HepG2 (cell line): ENCODE measurements around the gene GJB2. TPM values are rescaled to one million over a fixed set of nuclear protein-coding genes. Genes with fewer than 3 reads are reported as not detected.

Experiments
- ATAC-seq: fragments of 200-7000 bp; cut with Tn5 transposase; 3 replicates; pipeline ENCODE4 v1.9.1; 2020; ENCODE audit warnings: mild to moderate bottlenecking, moderate library complexity
- BruUV-seq: library from RNA; stranded (reverse); fragments of 400-500 nt; replicated peaks from 2 replicates; lab custom pipeline; 2021; lab: Mats Ljungman, UMichigan
- CTCF ChIA-PET: fragments of 300-600 bp; formaldehyde crosslinking; extraction: SDS; loops from one replicate; lab custom pipeline; 2021; ENCODE audit warnings: low total read pairs, inconsistent platforms, low intra/inter-chr PET ratio; lab: Yijun Ruan, JAX
- POLR2A ChIA-PET: fragments of 350-600 bp; sonication (Branson Sonifier 250); formaldehyde crosslinking; loops from one replicate; lab custom pipeline; 2020; ENCODE audit warnings: antibody characterized with exemption, inconsistent platforms; lab: Yijun Ruan, JAX
- DNase-seq: peaks from one replicate; pipeline ENCODE4 v3.0.0-alpha.2; 2015; ENCODE audit warnings: low spot score
- FAIRE-seq: peaks from 3 replicates; lab custom pipeline; 2011; peaks lifted over from hg19 to GRCh38; lab: Jason Lieb, UNC
- H2AFZ ChIP-seq: one replicate; pipeline ENCODE4 v1.6.1; 2011; ENCODE audit warnings: low read length, inconsistent platforms
- H3K27ac ChIP-seq: fragments of 300-600 bp; 3 replicates; pipeline ENCODE4 v1.8.0; 2011; ENCODE audit warnings: mixed run types, mild to moderate bottlenecking, mixed read lengths, low read length, inconsistent platforms; ENCODE audit not compliant: insufficient read depth; ENCODE audit errors: extremely low read length
- H3K27me3 ChIP-seq, 2 experiments: fragments of 200-600 bp in 1 of 2; 2 replicates in 1 of 2; 3 replicates in 1 of 2; pipeline versions ENCODE4 v1.6.0 to v1.8.0; 2011; ENCODE audit warnings: low read length in 2 of 2, mild to moderate bottlenecking in 2 of 2, moderate library complexity in 2 of 2, inconsistent platforms in 1 of 2; ENCODE audit not compliant: insufficient read depth in 2 of 2, control insufficient read depth in 1 of 2
- H3K36me3 ChIP-seq, 2 experiments: fragments of 200-600 bp in 1 of 2; replicated peaks in 1 of 2; 2 replicates in 1 of 2; 3 replicates in 1 of 2; pipeline versions ENCODE4 v1.5.1 to v1.8.0; 2011; ENCODE audit warnings: low read length in 2 of 2, inconsistent platforms in 1 of 2; ENCODE audit not compliant: insufficient read depth in 2 of 2, control insufficient read depth in 1 of 2
- H3K4me1 ChIP-seq: 2 replicates; pipeline ENCODE4 v1.5.1; 2012; ENCODE audit warnings: low read length, inconsistent platforms; ENCODE audit not compliant: insufficient read depth
- H3K4me2 ChIP-seq: 2 replicates; pipeline ENCODE4 v1.6.0; 2011; ENCODE audit warnings: low read depth, low read length, inconsistent platforms
- H3K4me3 ChIP-seq, 3 experiments: fragments of 200-600 bp in 1 of 3; sonication (generic), shearing (Covaris generic) in 1 of 3; replicated peaks in 1 of 3; 2 replicates each; pipeline ENCODE4 v1.5.1; 2011 to 2016; ENCODE audit warnings: low read length in 3 of 3, inconsistent platforms in 2 of 3, low read depth in 2 of 3, mild to moderate bottlenecking in 2 of 3, control low read depth in 1 of 3, mixed read lengths in 1 of 3; ENCODE audit not compliant: insufficient read depth in 1 of 3
- H3K79me2 ChIP-seq: one replicate; pipeline ENCODE4 v1.6.1; 2011; ENCODE audit warnings: low read length, inconsistent platforms; ENCODE audit not compliant: insufficient read depth
- H3K9ac ChIP-seq: 2 replicates; pipeline ENCODE4 v1.6.0; 2011; ENCODE audit warnings: mild to moderate bottlenecking, low read depth, low read length, inconsistent platforms; ENCODE audit not compliant: insufficient read depth
- H3K9me3 ChIP-seq: 2 replicates; pipeline ENCODE4 v1.5.1; 2012; ENCODE audit warnings: mild to moderate bottlenecking, low read length
- H4K20me1 ChIP-seq: 2 replicates; pipeline ENCODE4 v1.6.0; 2011; ENCODE audit warnings: inconsistent platforms, mild to moderate bottlenecking, low read length, moderate library complexity; ENCODE audit not compliant: insufficient read depth
- CBX1 ChIP-seq: IDR thresholded peaks from one replicate; pipeline ENCODE4 v1.6.1; 2016; ENCODE audit warnings: antibody characterized with exemption, low read depth
- CEBPG ChIP-seq: IDR thresholded peaks from 2 replicates; pipeline ENCODE4 v1.6.1; 2016
- EP300 ChIP-seq, 3 experiments: sonication (generic) in 1 of 3; formaldehyde crosslinking in 1 of 3; IDR thresholded peaks; 2 replicates each; pipeline versions ENCODE4 v1.5.1 to v1.6.1; 2011 to 2020; ENCODE audit warnings: low read depth in 2 of 3, low read length in 2 of 3, borderline replicate concordance in 1 of 3, improper control_type of control experiment in 1 of 3, mild to moderate bottlenecking in 1 of 3, missing genetic modification reagents in 1 of 3, moderate library complexity in 1 of 3
- KDM3A ChIP-seq: IDR thresholded peaks from 2 replicates; pipeline ENCODE4 v1.6.1; 2018; ENCODE audit warnings: low read depth, missing compliant biosample characterization
- KIAA2018 ChIP-seq: sonication (generic); formaldehyde crosslinking; IDR thresholded peaks from 2 replicates; pipeline ENCODE4 v1.5.0; 2020; ENCODE audit warnings: mild to moderate bottlenecking, missing genetic modification reagents, borderline replicate concordance
- MTF2 ChIP-seq: sonication (generic); formaldehyde crosslinking; IDR thresholded peaks from 2 replicates; pipeline ENCODE4 v1.5.0; 2020; ENCODE audit warnings: missing genetic modification reagents, borderline replicate concordance
- MXD4 ChIP-seq: IDR thresholded peaks from 2 replicates; pipeline ENCODE4 v1.6.1; 2016; ENCODE audit warnings: mild to moderate bottlenecking, missing biosample characterization, missing genetic modification reagents
- NCOA1 ChIP-seq: sonication (generic); formaldehyde crosslinking; IDR thresholded peaks from 2 replicates; pipeline ENCODE4 v1.9.0; 2021; ENCODE audit warnings: missing genetic modification reagents
- NCOA5 ChIP-seq: sonication (generic); formaldehyde crosslinking; IDR thresholded peaks from 2 replicates; pipeline ENCODE4 v1.4.0; 2020; ENCODE audit warnings: missing genetic modification reagents
- NR3C1 ChIP-seq: sonication (generic); formaldehyde crosslinking; IDR thresholded peaks from 2 replicates; pipeline ENCODE4 v1.4.0; 2020; ENCODE audit warnings: missing genetic modification reagents
- SYNCRIP ChIP-seq: fragments of 200-400 bp; formaldehyde crosslinking; IDR thresholded peaks from 2 replicates; pipeline ENCODE4 v1.6.1; 2018; ENCODE audit warnings: mild to moderate bottlenecking, low read depth, low read length; ENCODE audit not compliant: insufficient read depth
- ZBTB42 ChIP-seq: sonication (generic); formaldehyde crosslinking; IDR thresholded peaks from 2 replicates; pipeline ENCODE4 v1.5.0; 2020; ENCODE audit warnings: mild to moderate bottlenecking, missing genetic modification reagents
- ZBTB43 ChIP-seq: sonication (generic); formaldehyde crosslinking; conservative IDR thresholded peaks from 2 replicates; pipeline ENCODE4 v1.4.0; 2020; ENCODE audit warnings: missing genetic modification reagents
- ZNF530 ChIP-seq: sonication (generic); formaldehyde crosslinking; IDR thresholded peaks from 2 replicates; pipeline ENCODE4 v1.5.0; 2020; ENCODE audit warnings: low read depth, mild to moderate bottlenecking, missing genetic modification reagents
- ZNF569 ChIP-seq: sonication (generic); formaldehyde crosslinking; IDR thresholded peaks from 2 replicates; pipeline ENCODE4 v1.5.0; 2020; ENCODE audit warnings: mild to moderate bottlenecking, missing genetic modification reagents, moderate library complexity, borderline replicate concordance
- ZNF614 ChIP-seq: IDR thresholded peaks from 2 replicates; pipeline ENCODE4 v1.6.1; 2018; ENCODE audit warnings: missing biosample characterization, missing genetic modification reagents, inconsistent platforms, borderline replicate concordance
- WGBS: methylation state at CpG from one replicate; pipeline ENCODE4 v1.1.6; 2017; ENCODE audit warnings: low lambda C conversion rate; 5-methylcytosine and 5-hydroxymethylcytosine counted together
- in situ Hi-C: cut with HindIII; loops from 2 replicates; pipeline ENCODE4 v1.10.0; 2017; ENCODE audit warnings: low pct_unique_long_range_greater_than_20kb; ENCODE audit not compliant: extremely low pct_ligation_motif_present
- intact Hi-C: fragments of 100-400 bp; cut with micrococcal nuclease; formaldehyde crosslinking; loops from one replicate; pipeline ENCODE4 v1.10.0; 2022; ENCODE audit not compliant: unreplicated experiment
- polyA plus RNA-seq, 8 experiments: library from polyadenylated mRNA; depleted of rRNA in 3 of 8; stranded (reverse) in 7 of 8; unstranded in 1 of 8; fragments of >200 nt; fragmentation: Illumina TruSeq in 4 of 8; extraction: Trizol in 4 of 8; gene quantifications; 2 replicates each; pipeline versions ENCODE4 v1.2.1 to v1.2.3, GENCODE V29; 2011 to 2016; ENCODE audit warnings: low read depth in 4 of 8, missing spikeins in 1 of 8, mixed read lengths in 1 of 8; ENCODE audit not compliant: insufficient read depth in 1 of 8
- total RNA-seq, 5 experiments: library from RNA; depleted of rRNA; stranded (reverse); fragments of >200 nt; fragmentation: Illumina TruSeq; extraction: Trizol; gene quantifications; 2 replicates each; pipeline ENCODE4 v1.2.3, GENCODE V29; 2016; ENCODE audit warnings: low read depth in 1 of 5

Gene GJB2
- total and polyA plus RNA-seq, 2 of the 13 experiments (the other 11 are each of a cell fraction or from before 2014, with no cell fraction given), result 0.15 to 0.18 TPM

GRCh38 chr13:20170921-20171320 lies 21.8 kb downstream of the GJB2 start:
- no peak overlapping the region for H2AFZ ChIP-seq
- peaks cover 17% of the 10 kb centered on the region for H3K4me1 ChIP-seq
- DNase-seq (no peak), FAIRE-seq (no peak), ATAC-seq (no peak)
- in situ Hi-C loops (no loop called here), intact Hi-C loops (no loop called here)
- CTCF ChIA-PET, result no interaction called here
- no peak overlapping the region for H3K27ac ChIP-seq
- POLR2A ChIA-PET, result no interaction called here
- H4K20me1 ChIP-seq, result no peaks in the 10 kb centered on the region
- H3K27me3 ChIP-seq, result peaks cover 1 to 62% of the 10 kb centered on the region in 2 experiments
- WGBS, result 37% methylated on average over 5 of the region's 5 CpGs
- no peak overlapping the region for H3K4me2 ChIP-seq
- no peak overlapping the region for H3K4me3 ChIP-seq
- H3K79me2 ChIP-seq, result no peaks in the 10 kb centered on the region
- H3K9ac ChIP-seq, result no peak overlapping the region
- H3K9me3 ChIP-seq, result no peaks in the 10 kb centered on the region
- no TSS peak for BruUV-seq
- no peaks in the 10 kb centered on the region for H3K36me3 ChIP-seq
- TF ChIP-seq MXD4 (CRISPR knock-in tag) (no peak), EP300 (IDR thresholded peaks at IDR 0.05; ENCODE audit: low read depth in 2 of 2, low read length in 2 of 2) (no peak), EP300 (CRISPR knock-in tag; IDR thresholded peaks at IDR 0.05; ENCODE audit: borderline replicate concordance) (no peak), CEBPG (CRISPR knock-in tag) (no peak), NCOA5 (CRISPR knock-in tag) (no peak), KIAA2018 (no peak), NCOA1 (CRISPR knock-in tag) (no peak), NR3C1 (CRISPR knock-in tag) (no peak), ZNF530 (CRISPR knock-in tag) (no peak), CBX1 (no peak), ZBTB43 (CRISPR knock-in tag) (no peak), MTF2 (CRISPR knock-in tag) (no peak), ZNF614 (CRISPR knock-in tag) (no peak), SYNCRIP (no peak), ZNF569 (no peak), ZBTB42 (CRISPR knock-in tag) (no peak), KDM3A (CRISPR knock-in tag) (no peak)
